GM08714 (cell line): Measurements from ENCODE around the gene MYOCD.

ENCODE experiments used
- H3K4me3 ChIP-seq: fragments of 200-500 bp; sonication (Bioruptor generic); 2 replicates; pipeline ENCODE4 v1.5.1; 2014; ENCODE audit warnings: mild to moderate bottlenecking, low read length, inconsistent platforms
- ZNF274 ChIP-seq: IDR thresholded peaks from 2 replicates; pipeline ENCODE4 v1.6.1; 2012; ENCODE audit warnings: mild to moderate bottlenecking, low read depth, low read length

The MYOCD gene

DNA sequence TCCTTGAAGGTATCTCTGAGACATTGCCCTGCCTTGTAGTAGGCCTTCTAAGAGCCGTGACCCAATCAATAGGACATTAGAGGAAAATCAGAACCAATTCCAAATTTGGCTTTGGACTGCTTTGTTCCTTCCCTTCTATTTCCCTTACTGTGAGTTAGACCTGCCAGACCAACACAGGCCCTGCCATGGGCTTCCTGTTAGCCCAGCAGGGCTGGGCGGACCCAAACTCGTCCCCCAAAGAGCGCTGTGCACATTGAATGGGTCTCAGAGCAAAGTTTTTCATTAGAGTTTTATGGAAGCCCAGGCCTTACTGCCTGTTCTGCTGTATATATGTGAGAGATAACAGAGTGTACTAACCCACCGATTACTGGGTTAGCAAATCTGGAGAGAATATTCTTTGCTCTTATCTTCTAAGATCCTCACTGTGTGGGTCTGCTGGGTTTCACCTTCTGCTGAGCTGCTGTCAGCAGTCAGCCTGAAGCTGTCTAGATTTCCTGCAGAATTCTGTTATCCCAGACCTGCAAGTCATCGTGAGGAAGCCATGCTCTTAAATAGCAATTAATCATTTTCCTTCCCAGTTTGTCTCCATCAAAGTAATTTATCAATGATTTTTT, 129.3 kb downstream of the MYOCD start:
- no peak overlapping the region for H3K4me3 ChIP-seq
- no peak for TF ChIP-seq ZNF274

DNA sequence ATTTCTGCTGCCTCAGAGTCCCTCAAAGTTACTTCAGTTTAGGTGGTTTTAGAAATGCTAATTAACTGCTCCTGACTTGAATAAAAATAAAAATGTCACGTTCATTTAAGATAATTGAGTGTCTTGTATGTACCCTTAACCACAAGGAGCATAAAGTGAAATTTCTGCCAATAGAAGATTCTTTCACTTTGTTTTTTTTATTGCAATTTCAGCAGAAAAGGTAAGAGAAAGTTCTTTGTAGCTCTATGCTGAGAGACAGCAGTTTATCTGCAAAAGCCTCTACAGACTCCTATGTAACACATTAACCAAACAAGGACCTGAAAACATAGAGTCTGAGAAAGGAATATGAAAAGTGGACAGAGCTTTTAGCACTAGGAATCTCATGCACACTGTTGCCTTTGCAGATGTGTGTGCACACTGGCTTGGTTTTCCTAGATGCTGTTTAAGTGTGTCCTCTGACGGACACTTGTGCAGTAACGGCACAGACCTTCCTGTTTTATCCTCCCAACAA, 135.2 kb downstream of the MYOCD start:
- H3K4me3 ChIP-seq, result no peak overlapping the region
- no peak for TF ChIP-seq ZNF274

DNA sequence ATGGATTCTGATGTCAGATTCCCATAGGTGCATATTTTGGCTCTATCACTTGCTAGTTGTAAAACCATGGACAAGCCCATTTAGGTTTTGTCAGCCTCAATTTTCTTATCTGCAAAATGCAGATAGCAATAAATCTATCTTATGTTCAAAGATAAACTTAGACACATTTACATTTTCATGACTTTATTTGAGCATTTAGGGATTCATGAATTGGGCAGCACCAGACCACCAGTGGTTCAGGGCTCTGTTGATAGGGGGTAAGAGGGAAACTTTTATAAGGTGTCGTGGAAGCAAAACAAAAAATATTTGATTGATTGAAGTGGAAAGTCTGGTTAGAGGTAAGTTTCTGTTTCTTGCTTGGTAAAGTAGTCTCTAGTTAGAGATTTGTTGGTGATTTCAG, 140.9 kb downstream of the MYOCD start:
- TF ChIP-seq ZNF274, result no peak
- no peak overlapping the region for H3K4me3 ChIP-seq

DNA sequence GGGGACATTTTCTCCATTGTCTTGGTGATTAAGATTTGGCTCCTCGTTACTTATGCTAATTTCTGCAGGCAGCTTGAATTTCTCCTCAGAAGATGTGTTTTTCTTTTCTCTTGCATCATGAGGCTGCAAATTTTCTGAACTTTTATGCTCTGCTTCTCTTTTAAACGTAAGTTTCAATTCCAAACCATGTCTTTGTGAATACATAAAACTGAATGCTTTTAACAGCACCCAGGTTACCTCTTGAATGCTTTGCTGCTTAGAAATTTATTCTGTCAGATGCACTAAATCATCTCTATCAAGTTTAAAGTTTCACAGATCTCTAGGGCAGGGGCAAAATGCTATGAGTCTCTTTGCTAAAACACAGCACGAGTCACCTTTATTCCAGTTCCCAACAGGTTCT, 143.0 kb downstream of the MYOCD start:
- TF ChIP-seq ZNF274, result no peak
- no peak overlapping the region for H3K4me3 ChIP-seq

DNA sequence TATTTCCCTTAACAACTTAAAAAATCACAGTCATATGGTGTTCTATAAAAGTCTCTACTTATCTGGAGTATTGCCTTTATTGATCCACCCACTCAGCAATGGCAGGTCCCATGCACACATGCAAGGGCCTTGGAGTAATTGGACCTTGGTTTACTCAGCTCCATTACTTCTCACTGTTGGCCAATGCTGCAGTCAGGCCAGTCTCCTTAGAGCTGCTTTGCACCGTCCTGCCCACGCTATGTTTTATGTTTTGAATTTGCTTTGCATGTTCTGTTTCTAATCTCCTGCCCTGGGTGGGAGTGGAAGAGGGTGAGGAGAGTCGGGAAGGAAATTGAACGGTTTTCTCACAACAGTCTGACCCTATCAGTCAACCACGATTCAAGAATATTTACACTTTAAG, 147.2 kb downstream of the MYOCD start:
- H3K4me3 ChIP-seq, result no peak overlapping the region
- no peak for TF ChIP-seq ZNF274

DNA sequence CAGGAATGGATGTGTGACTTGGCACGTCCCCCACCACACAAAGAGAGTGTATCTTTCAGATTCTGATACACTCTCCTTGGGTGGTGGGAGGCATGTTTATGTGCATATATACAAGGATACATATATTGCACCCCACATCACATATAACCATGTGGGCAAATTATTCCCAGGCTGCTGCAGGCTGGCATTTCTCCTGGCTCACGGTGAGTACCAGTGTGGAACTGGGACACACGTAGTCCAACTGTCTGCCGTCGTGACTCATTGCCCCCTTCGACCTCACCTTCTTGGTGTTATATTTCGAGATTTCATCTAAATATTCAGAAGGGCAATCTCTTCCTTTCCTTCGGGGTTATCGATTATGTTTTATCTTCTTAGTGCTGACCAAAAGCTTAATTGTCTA, 148.0 kb downstream of the MYOCD start:
- no peak overlapping the region for H3K4me3 ChIP-seq
- TF ChIP-seq ZNF274, result no peak

DNA sequence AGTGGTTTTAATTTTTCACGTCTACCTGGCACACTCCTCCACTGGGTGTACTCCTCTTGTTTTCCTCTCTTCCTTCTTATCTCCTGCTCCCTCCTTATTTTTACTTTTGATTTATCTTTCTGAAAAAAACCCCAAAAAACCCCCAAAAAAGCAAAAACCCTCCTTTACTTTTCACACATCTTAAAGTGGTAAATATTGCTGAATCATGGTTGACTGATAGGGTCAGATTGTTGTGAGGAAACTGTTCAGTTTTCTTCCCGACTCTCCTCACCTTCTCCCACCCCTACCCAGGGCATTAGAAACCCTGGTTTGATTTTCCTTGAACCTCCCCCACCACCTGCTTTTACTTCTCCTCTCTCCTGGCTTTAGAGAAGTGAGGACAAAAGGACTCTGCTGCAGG, 149.0 kb downstream of the MYOCD start:
- no peak for TF ChIP-seq ZNF274
- H3K4me3 ChIP-seq, result no peak overlapping the region

DNA sequence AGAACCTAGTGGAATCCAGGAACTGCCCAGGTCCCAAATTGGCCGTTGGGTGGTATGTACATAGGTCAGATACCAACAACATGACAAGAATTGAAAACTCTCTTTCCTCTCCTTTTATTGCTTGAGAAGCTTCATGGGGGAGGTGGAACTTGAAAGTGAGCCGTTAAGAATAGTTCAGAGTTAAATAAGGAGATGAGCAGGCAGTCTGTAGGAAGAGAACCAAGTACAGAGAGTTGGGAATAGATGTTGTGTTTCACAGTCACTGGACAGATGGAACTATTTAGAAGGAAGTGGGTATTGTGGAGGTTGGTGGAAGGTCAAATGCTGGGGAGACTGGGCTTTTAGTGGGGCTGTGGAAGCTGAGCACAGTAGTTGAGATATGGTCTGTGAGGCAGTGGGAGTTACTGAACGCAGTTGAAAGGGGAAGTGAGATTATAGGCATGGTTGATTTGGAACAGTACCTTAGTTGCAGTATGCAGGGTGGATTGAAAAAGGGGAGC, 150.0 kb downstream of the MYOCD start:
- peak overlapping the region; percentile 38; the same call in 1 of the 2 replicates for H3K4me3 ChIP-seq
- no peak for TF ChIP-seq ZNF274
